HCT116 (cell line): Measurements from ENCODE around the gene VPS41. TPM values are rescaled to one million over a fixed set of nuclear protein-coding genes. Genes with fewer than 3 reads are reported as not detected.

ENCODE experiments used
- ATAC-seq: fragments of 200-7000 bp; cut with Tn5 transposase; 2 replicates; pipeline ENCODE4 v1.9.1; 2020; ENCODE audit warnings: mild to moderate bottlenecking, moderate library complexity
- BruUV-seq: library from RNA; stranded (reverse); fragments of 400-500 nt; replicated peaks from 2 replicates; lab custom pipeline; 2021; lab: Mats Ljungman, UMichigan
- CTCF ChIA-PET: fragments of 300-600 bp; sonication (Branson Sonifier 250); formaldehyde crosslinking; loops from one replicate; lab custom pipeline; 2021; ENCODE audit warnings: antibody characterized with exemption; lab: Charles Lee
- POLR2A ChIA-PET: fragments of 300-600, 350-600 bp; sonication (Branson Sonifier 250); formaldehyde crosslinking; loops from one replicate; lab custom pipeline; 2021; ENCODE audit warnings: antibody characterized with exemption; lab: Charles Lee
- RAD21 ChIA-PET, 2 experiments: fragments of 300-600 bp; sonication (Branson Sonifier 250); formaldehyde crosslinking; loops; one replicate each; lab custom pipeline; 2023; ENCODE audit warnings: low total read pairs in 2 of 2; ENCODE audit not compliant: uncharacterized antibody in 2 of 2, unreplicated experiment in 2 of 2, low non-redundant PET in 1 of 2; lab: Charles Lee
- DNase-seq: peaks from one replicate; pipeline ENCODE4 v3.0.0-alpha.2; 2010; ENCODE audit warnings: low read depth, low spot score
- H2AFZ ChIP-seq: fragments of 200-600 bp; shearing (Covaris generic), sonication (generic); 2 replicates; pipeline ENCODE4 v1.6.1; 2017; ENCODE audit warnings: low read depth, mixed run types, mixed read lengths, antibody characterized with exemption, low read length; ENCODE audit not compliant: poor library complexity, severe bottlenecking
- H3K27ac ChIP-seq: 2 replicates; pipeline ENCODE4 v1.5.1; 2012; ENCODE audit warnings: low read depth, low read length
- H3K27me3 ChIP-seq: fragments of 200-600 bp; sonication (generic); 2 replicates; pipeline ENCODE4 v1.6.1; 2016; ENCODE audit warnings: mixed run types, low read length, mixed read lengths; ENCODE audit not compliant: insufficient read depth
- H3K36me3 ChIP-seq, 2 experiments: fragments of 200-500 bp in 1 of 2; fragments of 200-600 bp in 1 of 2; sonication (Bioruptor generic) in 1 of 2; sonication (generic) in 1 of 2; 2 replicates each; pipeline versions ENCODE4 v1.5.1 to v1.6.1; 2014 to 2016; ENCODE audit warnings: low read length in 2 of 2, inconsistent platforms in 1 of 2, mixed read lengths in 1 of 2, mixed run types in 1 of 2; ENCODE audit not compliant: insufficient read depth in 2 of 2, control insufficient read depth in 1 of 2
- H3K4me1 ChIP-seq, 2 experiments: fragments of 200-600 bp in 1 of 2; sonication (generic) in 1 of 2; 2 replicates each; pipeline versions ENCODE4 v1.5.1 to v1.6.1; 2012 to 2017; ENCODE audit warnings: low read length in 2 of 2, inconsistent platforms in 1 of 2, mild to moderate bottlenecking in 1 of 2, mixed read lengths in 1 of 2, mixed run types in 1 of 2, moderate library complexity in 1 of 2; ENCODE audit not compliant: insufficient read depth in 2 of 2, control insufficient read depth in 1 of 2
- H3K4me2 ChIP-seq: fragments of 200-600 bp; sonication (generic); 2 replicates; pipeline ENCODE4 v1.6.1; 2017; ENCODE audit warnings: mixed run types, low read length, mixed read lengths
- H3K4me3 ChIP-seq, 2 experiments: fragments of 200-600 bp in 1 of 2; sonication (generic) in 1 of 2; replicated peaks in 1 of 2; 2 replicates each; pipeline ENCODE4 v1.5.1; 2011 to 2016; ENCODE audit warnings: low read length in 2 of 2, control low read depth in 1 of 2, low read depth in 1 of 2, mild to moderate bottlenecking in 1 of 2, mixed read lengths in 1 of 2, mixed run types in 1 of 2
- H3K79me2 ChIP-seq: fragments of 200-600 bp; sonication (generic); 2 replicates; pipeline ENCODE4 v1.6.1; 2017; ENCODE audit warnings: mild to moderate bottlenecking, mixed run types, low read length, moderate library complexity, mixed read lengths; ENCODE audit not compliant: insufficient read depth
- H3K9ac ChIP-seq: fragments of 200-600 bp; sonication (generic); 2 replicates; pipeline ENCODE4 v1.6.1; 2016; ENCODE audit warnings: low read length, mixed read lengths
- H3K9me2 ChIP-seq: fragments of 200-600 bp; sonication (generic), shearing (Covaris generic); 2 replicates; pipeline ENCODE4 v1.6.1; 2017; ENCODE audit warnings: mixed run types, mild to moderate bottlenecking, moderate library complexity; ENCODE audit not compliant: insufficient read depth
- H3K9me3 ChIP-seq, 2 experiments: fragments of 200-500 bp in 1 of 2; fragments of 200-600 bp in 1 of 2; sonication (Bioruptor generic) in 1 of 2; sonication (generic) in 1 of 2; 2 replicates each; pipeline ENCODE4 v1.6.1; 2014 to 2017; ENCODE audit warnings: low read length in 2 of 2, mixed read lengths in 2 of 2, inconsistent platforms in 1 of 2, low read depth in 1 of 2, mild to moderate bottlenecking in 1 of 2, mixed run types in 1 of 2, moderate library complexity in 1 of 2; ENCODE audit not compliant: control insufficient read depth in 1 of 2, insufficient read depth in 1 of 2
- H4K20me1 ChIP-seq: fragments of 200-600 bp; sonication (generic), shearing (Covaris generic); 2 replicates; pipeline ENCODE4 v1.6.1; 2017; ENCODE audit warnings: mixed run types, mild to moderate bottlenecking, moderate library complexity; ENCODE audit not compliant: insufficient read depth
- CBX3 ChIP-seq: IDR thresholded peaks from 2 replicates; pipeline ENCODE4 v1.6.1; 2012; ENCODE audit warnings: low read depth
- CEBPB ChIP-seq: IDR thresholded peaks from 2 replicates; pipeline ENCODE4 v1.6.1; 2012; ENCODE audit warnings: low read depth
- CTCF ChIP-seq, 3 experiments: fragments of 200-600 bp in 1 of 3; sonication (generic) in 1 of 3; IDR thresholded peaks in 2 of 3; conservative IDR thresholded peaks in 1 of 3; 2 replicates each; pipeline ENCODE4 v1.5.1; 2012 to 2017; ENCODE audit warnings: low read depth in 2 of 3, low read length in 2 of 3, antibody characterized with exemption in 1 of 3, borderline replicate concordance in 1 of 3, control low read depth in 1 of 3, mild to moderate bottlenecking in 1 of 3, mixed read lengths in 1 of 3, mixed run types in 1 of 3, moderate library complexity in 1 of 3; ENCODE audit not compliant: insufficient read depth in 1 of 3
- ELF1 ChIP-seq: IDR thresholded peaks from 2 replicates; pipeline ENCODE4 v1.6.1; 2012; ENCODE audit warnings: low read depth, borderline replicate concordance
- EZH2 ChIP-seq: fragments of 200-600 bp; sonication (generic); IDR thresholded peaks from 2 replicates; pipeline ENCODE4 v1.6.1; 2017; ENCODE audit warnings: antibody characterized with exemption, mixed run types
- EZH2phosphoT487 ChIP-seq: fragments of 200-600 bp; IDR thresholded peaks from 2 replicates; pipeline ENCODE4 v1.6.1; 2018; ENCODE audit warnings: antibody characterized with exemption, borderline replicate concordance
- POLR2A ChIP-seq: IDR thresholded peaks from 2 replicates; pipeline ENCODE4 v1.7.0; 2011; ENCODE audit warnings: borderline replicate concordance; ENCODE audit not compliant: insufficient read depth, insufficient read length; ENCODE audit errors: extremely low read depth
- POLR2AphosphoS5 ChIP-seq: IDR thresholded peaks from 2 replicates; pipeline ENCODE4 v1.6.1; 2011; ENCODE audit warnings: mild to moderate bottlenecking, low read depth, low read length, moderate library complexity
- REST ChIP-seq: IDR thresholded peaks from 2 replicates; pipeline ENCODE4 v1.6.1; 2012; ENCODE audit warnings: low read depth
- SRF ChIP-seq: IDR thresholded peaks from 2 replicates; pipeline ENCODE4 v1.6.1; 2012; ENCODE audit warnings: low read depth
- YY1 ChIP-seq: IDR thresholded peaks from 2 replicates; pipeline ENCODE4 v1.6.1; 2011; ENCODE audit warnings: low read length, low read depth, moderate library complexity, mild to moderate bottlenecking; ENCODE audit not compliant: insufficient replicate concordance; ENCODE audit errors: extremely low read depth
- intact Hi-C: fragments of 100-400 bp; cut with micrococcal nuclease; formaldehyde crosslinking; loops from 2 replicates; pipeline ENCODE4 v1.10.0; 2022
- total RNA-seq: library from RNA; stranded (reverse); gene quantifications from one replicate; pipeline ENCODE4 v1.2.1, GENCODE V29; 2021; ENCODE audit not compliant: unreplicated experiment

Gene VPS41
- total RNA-seq, 1 experiment from 2014 or later = 72.2 TPM

DNA sequence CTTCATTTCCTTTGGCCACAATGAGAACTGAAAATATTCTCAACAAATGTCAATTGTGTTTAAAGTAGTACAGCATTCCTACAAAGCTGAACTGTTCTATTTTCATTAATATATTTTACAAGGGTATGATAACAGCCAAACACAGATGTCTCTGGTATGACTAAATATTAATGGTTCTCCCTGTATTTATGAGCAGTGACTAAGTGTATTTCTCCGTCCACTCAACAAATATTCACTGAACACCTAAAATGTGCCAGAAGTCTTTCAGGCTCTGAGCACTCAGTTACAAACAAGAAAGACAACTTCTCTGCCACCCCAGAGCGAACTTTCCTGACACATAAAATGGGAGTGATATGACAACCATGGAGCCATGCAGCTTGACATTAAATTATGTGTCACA lies 135.6 kb downstream of the VPS41 start (continued):
- TF ChIP-seq CTCF (IDR thresholded peaks at IDR 0.05 in 2 of 3, conservative IDR thresholded peaks at IDR 0.05 in 1 of 3; ENCODE audit: borderline replicate concordance in 1 of 3, insufficient read depth in 1 of 3, low read depth in 2 of 3, low read length in 2 of 3) (no peak), CEBPB (no peak), EZH2phosphoT487 (no peak), SRF (no peak), EZH2 (no peak), ELF1 (no peak), POLR2A (no peak), CBX3 (no peak)

DNA sequence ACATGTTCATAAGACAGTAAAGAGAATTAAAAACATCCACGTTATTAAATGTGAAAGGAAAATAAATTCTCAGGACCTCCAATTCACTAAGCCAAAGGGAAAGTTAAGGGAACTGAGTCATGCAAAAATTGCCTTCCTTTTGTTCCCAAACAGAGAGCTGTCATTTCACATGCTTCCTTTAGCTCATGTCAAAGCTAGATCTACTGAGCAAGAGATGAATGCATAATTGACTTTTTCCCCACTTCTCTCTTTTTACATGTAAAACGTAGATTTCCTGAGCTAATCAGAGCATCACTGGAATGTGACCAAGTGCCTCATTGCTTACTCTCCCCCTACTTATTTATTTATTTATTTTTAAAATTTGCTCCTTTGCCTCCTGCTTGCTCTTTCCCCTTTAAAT lies 148.8 kb downstream of the VPS41 start:
- Histone ChIP-seq H2AFZ (no peak overlapping the region), H3K36me3 (no peaks in the 10 kb centered on the region), H3K4me3 (no peak overlapping the region), H3K9me2 (no peaks in the 10 kb centered on the region), H3K9me3 (no peaks in the 10 kb centered on the region), H3K4me2 (no peak overlapping the region), H4K20me1 (no peaks in the 10 kb centered on the region), H3K27ac (no peak overlapping the region), H3K9ac (no peak overlapping the region), H3K79me2 (no peaks in the 10 kb centered on the region), H3K4me1 (no peaks in the 10 kb centered on the region), H3K27me3 (no peaks in the 10 kb centered on the region)
- CTCF ChIA-PET = no interaction called here
- ATAC-seq (no peak), DNase-seq (no peak)
- TF ChIP-seq SRF = no peak
- no peak for TF ChIP-seq REST
- no peak for TF ChIP-seq POLR2AphosphoS5
- TF ChIP-seq YY1 = no peak
- no peak for TF ChIP-seq CTCF (IDR thresholded peaks at IDR 0.05 in 2 of 3, conservative IDR thresholded peaks at IDR 0.05 in 1 of 3; ENCODE audit: borderline replicate concordance in 1 of 3, insufficient read depth in 1 of 3, low read depth in 2 of 3, low read length in 2 of 3)
- no TSS peak for BruUV-seq
- POLR2A ChIA-PET = no interaction called here
- intact Hi-C loops = no loop called here
- RAD21 ChIA-PET = no interaction called here
